SK-N-MC (cell line): ENCODE data around the gene KLRC1.
"Not testable (repeated sequence)": the region's sequence is repeated elsewhere in the genome, so short reads cannot be mapped to it uniquely, and the experiment has no call there.

Experiments used
- EZH2 ChIP-seq: fragments of 200-600 bp; sonication (generic); IDR thresholded peaks from one replicate; pipeline ENCODE4 v1.6.1; 2017; ENCODE audit warnings: antibody characterized with exemption
- POLR2AphosphoS5 ChIP-seq: IDR thresholded peaks from 2 replicates; pipeline ENCODE4 v1.6.1; 2012; ENCODE audit warnings: mild to moderate bottlenecking, low read depth, low read length, borderline replicate concordance

- not testable (repeated sequence) for TF ChIP-seq EZH2, POLR2AphosphoS5
Measured at GRCh38 chr12:10420334-10420733, 32.8 kb downstream of the KLRC1 start, which contains the start of gene KLRC3.
